ENCODE measurements around the gene MALL.
"Not testable (repeated sequence)": the region's sequence is repeated elsewhere in the genome, so short reads cannot be mapped to it uniquely, and the experiment has no call there.

DNA sequence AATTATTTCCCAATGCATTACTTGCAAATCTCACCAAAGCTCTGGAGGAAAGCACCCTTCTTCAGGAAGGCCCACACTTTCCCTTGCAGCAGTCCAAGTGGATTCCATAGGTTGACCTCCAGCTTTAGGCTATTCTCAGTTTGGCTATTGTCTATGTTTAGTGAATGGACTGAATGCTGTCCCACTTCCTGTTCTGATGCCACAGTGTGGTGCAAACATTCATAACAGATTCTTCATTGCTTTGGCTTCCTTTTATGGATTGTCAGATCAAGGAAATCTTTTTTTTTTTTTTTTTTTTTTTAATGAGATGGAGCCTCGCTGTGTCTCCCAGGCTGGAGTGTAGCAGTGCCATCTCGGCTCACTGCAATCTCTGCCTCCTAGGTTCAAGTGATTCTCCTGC, 55.1 kb downstream of the MALL start:
- TF ChIP-seq, protein P1, sequence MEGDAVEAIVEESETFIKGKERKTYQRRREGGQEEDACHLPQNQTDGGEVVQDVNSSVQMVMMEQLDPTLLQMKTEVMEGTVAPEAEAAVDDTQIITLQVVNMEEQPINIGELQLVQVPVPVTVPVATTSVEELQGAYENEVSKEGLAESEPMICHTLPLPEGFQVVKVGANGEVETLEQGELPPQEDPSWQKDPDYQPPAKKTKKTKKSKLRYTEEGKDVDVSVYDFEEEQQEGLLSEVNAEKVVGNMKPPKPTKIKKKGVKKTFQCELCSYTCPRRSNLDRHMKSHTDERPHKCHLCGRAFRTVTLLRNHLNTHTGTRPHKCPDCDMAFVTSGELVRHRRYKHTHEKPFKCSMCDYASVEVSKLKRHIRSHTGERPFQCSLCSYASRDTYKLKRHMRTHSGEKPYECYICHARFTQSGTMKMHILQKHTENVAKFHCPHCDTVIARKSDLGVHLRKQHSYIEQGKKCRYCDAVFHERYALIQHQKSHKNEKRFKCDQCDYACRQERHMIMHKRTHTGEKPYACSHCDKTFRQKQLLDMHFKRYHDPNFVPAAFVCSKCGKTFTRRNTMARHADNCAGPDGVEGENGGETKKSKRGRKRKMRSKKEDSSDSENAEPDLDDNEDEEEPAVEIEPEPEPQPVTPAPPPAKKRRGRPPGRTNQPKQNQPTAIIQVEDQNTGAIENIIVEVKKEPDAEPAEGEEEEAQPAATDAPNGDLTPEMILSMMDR (IDR thresholded peaks at IDR 0.05): not testable (repeated sequence)
- not testable (repeated sequence) for TF ChIP-seq POLR2A, POLR2AphosphoS5 (IDR thresholded peaks at IDR 0.05)

All from prostate gland (tissue), 2 donors.